BLaER1 treated with 17β-estradiol and CSF1 and Interleukin-3, amounts not matched to agents 10 nM and 100 nM (cell line): Measurements from ENCODE around the gene KLF7.
A peak's percentile ranks its signal among the peaks of the same experiment; 100 is the strongest.

Experiments
- H3K27ac ChIP-seq, 11 experiments: shearing (Covaris generic); formaldehyde crosslinking; 2 replicates each; pipeline ENCODE4 v1.8.1; 2022
- H3K27me3 ChIP-seq, 11 experiments: shearing (Covaris generic); formaldehyde crosslinking; 2 replicates each; pipeline ENCODE4 v1.8.1; 2022
- H3K36me3 ChIP-seq, 11 experiments: shearing (Covaris generic); formaldehyde crosslinking; 2 replicates each; pipeline ENCODE4 v1.8.1; 2022
- H3K4me1 ChIP-seq, 10 experiments: shearing (Covaris generic); formaldehyde crosslinking; 2 replicates each; pipeline ENCODE4 v1.8.1; 2022
- H3K4me2 ChIP-seq, 11 experiments: shearing (Covaris generic); formaldehyde crosslinking; 2 replicates each; pipeline ENCODE4 v1.8.1; 2022
- H3K4me3 ChIP-seq, 10 experiments: shearing (Covaris generic); formaldehyde crosslinking; 2 replicates each; pipeline ENCODE4 v1.8.1; 2022
- H3K9ac ChIP-seq, 11 experiments: shearing (Covaris generic); formaldehyde crosslinking; 2 replicates each; pipeline ENCODE4 v1.8.1; 2022
- H3K9me3 ChIP-seq, 11 experiments: shearing (Covaris generic); formaldehyde crosslinking; replicated peaks in 1 of 11; 2 replicates each; pipeline ENCODE4 v1.8.1; 2022
- H4K20me1 ChIP-seq, 11 experiments: shearing (Covaris generic); formaldehyde crosslinking; 2 replicates each; pipeline ENCODE4 v1.8.1; 2022
- Cebpa-rat ChIP-seq, 11 experiments: shearing (Covaris generic); IDR thresholded peaks; 2 replicates each; pipeline ENCODE4 v1.8.1; 2022

The KLF7 gene

DNA sequence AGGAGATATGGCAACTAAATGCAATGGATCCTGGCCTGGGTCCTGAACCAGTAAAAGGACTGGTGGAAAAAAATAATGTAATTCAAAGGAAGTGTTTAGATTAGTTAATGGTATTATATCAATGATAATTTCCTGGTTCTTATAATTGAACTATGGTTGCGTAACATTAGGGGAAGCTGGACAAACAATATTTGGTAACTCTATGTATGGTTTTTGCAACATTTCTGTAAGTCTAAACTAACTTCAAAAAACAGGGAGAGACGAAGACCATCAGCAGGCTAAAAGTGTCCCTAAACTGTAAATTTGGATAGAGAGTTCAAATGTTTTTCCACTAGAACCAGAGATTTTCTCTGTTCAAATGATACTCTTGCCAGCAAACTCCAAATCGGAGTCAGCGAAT lies 36.9 kb downstream of the KLF7 start:
- H3K4me2 ChIP-seq = peak overlapping the region in 2 of 11 experiments; percentile 7 to 20; a peak in 1 of 22 replicates
- H3K4me3 ChIP-seq = no peak overlapping the region
- no peaks in the 10 kb centered on the region for H4K20me1 ChIP-seq
- no peak overlapping the region for H3K27ac ChIP-seq
- H3K9ac ChIP-seq = no peak overlapping the region
- peaks cover 0 to 11% (median 0%) of the 10 kb centered on the region in 10 experiments; a peak in 3 of 20 replicates for H3K4me1 ChIP-seq
- no peaks in the 10 kb centered on the region for H3K36me3 ChIP-seq
- no peaks in the 10 kb centered on the region for H3K27me3 ChIP-seq
- peak in 4 of 11 experiments; percentile 18 to 69 (median 38); a peak in 4 of 22 replicates for TF ChIP-seq Cebpa-rat (IDR thresholded peaks at IDR 0.05)
- peaks cover 0 to 10% (median 0%) of the 10 kb centered on the region in 11 experiments; a peak in 2 of 22 replicates for H3K9me3 ChIP-seq

DNA sequence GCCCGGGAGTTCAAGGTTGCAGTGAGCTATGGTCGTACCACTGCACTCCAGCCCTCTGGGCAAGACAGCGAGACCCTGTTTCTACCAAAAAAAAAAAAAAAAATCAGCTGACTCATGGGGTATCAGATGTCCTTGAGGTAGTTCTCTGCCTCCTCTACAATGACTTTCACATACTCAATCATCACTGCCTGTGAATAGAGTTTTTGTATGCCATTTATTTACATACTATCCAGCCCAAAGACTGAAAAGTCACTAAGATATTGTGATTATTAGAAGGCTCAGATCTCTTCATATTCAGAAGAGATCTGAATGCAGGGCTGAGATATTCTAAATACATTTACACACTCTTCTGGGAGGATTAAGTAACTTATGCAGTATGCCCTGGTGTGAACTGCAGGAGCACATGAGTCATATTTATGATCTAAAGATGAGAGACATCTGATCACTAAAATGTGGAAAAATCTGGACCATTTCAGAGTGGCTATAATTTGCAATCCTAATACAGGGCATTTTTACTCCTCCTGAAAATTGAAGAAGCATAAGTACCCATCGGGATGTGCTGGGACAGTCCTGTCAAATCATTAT lies 38.9 kb downstream of the KLF7 start:
- no peak overlapping the region for H3K4me2 ChIP-seq
- no peak for TF ChIP-seq Cebpa-rat (IDR thresholded peaks at IDR 0.05)

DNA sequence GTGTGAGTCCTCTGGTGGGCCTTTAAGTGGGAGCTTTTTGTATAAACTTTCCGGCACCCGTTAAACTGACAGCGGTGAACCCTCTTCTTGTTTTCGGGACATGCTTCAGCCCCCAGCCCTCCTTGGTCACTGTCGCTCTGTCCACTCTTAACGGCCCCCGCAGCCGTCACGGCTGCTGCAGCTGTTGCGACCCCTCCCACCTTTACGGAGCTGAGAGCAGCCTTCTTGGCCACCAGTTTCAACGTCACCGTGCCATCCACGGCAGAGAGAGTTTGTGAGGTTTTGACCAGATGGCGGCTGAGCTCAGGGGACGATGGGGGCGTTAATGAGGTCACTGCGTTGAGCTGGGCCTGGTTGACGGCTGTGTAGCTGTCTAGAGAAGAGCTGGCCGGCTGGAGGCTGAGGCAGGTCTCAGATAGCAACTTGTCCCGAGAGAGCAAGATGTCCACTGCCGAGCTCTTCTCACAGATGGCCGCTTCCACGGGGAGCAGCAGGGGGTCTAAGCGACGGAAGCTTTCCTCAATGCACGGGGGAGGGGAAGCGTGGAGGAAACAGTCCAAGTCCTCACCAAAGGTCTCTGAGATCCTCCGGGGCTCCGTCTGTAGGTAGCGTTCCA lies 41.9 kb downstream of the KLF7 start:
- H3K4me1 ChIP-seq = peaks cover 4 to 12% (median 9%) of the 10 kb centered on the region in 10 experiments; a peak in 16 of 20 replicates
- H3K27me3 ChIP-seq = no peaks in the 10 kb centered on the region
- no peak overlapping the region for H3K27ac ChIP-seq
- H4K20me1 ChIP-seq = no peaks in the 10 kb centered on the region
- no peak overlapping the region for H3K9ac ChIP-seq
- no peak overlapping the region for H3K4me2 ChIP-seq
- peaks cover 0 to 6% (median 0%) of the 10 kb centered on the region in 11 experiments; a peak in 1 of 22 replicates for H3K9me3 ChIP-seq
- no peak overlapping the region for H3K4me3 ChIP-seq
- no peak for TF ChIP-seq Cebpa-rat (IDR thresholded peaks at IDR 0.05)
- H3K36me3 ChIP-seq = no peaks in the 10 kb centered on the region; a peak in 1 of 22 replicates

More for the DNA sequence above, 38.9 kb downstream of the KLF7 start:
- no peak overlapping the region for H3K4me3 ChIP-seq
- no peaks in the 10 kb centered on the region for H4K20me1 ChIP-seq
- H3K27ac ChIP-seq = no peak overlapping the region
- no peaks in the 10 kb centered on the region; a peak in 1 of 22 replicates for H3K36me3 ChIP-seq
- no peak overlapping the region for H3K9ac ChIP-seq
- H3K27me3 ChIP-seq = no peaks in the 10 kb centered on the region
- peaks cover 6 to 18% (median 8%) of the 10 kb centered on the region in 10 experiments; a peak in 16 of 20 replicates for H3K4me1 ChIP-seq
- H3K9me3 ChIP-seq = peaks cover 0 to 10% (median 0%) of the 10 kb centered on the region in 11 experiments; a peak in 2 of 22 replicates

DNA sequence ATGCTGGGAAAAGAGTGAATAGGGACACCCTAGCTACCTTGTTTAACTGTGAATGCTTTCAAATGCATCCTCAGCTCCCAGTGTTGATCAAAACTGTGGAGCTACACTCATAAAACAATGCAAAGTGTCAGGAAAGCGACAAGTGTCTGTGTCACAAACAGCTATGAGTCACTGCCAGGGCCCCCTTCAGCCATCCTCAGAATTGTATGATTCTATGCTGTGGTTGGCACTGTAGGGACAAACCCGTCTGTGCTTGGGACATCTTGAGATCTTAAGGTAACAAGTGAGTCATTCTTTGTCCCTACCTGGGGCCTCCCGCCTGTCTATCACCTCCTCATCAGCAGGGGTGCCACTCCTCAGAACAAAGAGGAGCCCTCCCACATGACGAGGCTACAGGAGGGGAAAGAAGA lies 42.4 kb downstream of the KLF7 start:
- Histone ChIP-seq H4K20me1 (no peaks in the 10 kb centered on the region), H3K4me2 (no peak overlapping the region), H3K4me1 (peaks cover 0 to 12% (median 9%) of the 10 kb centered on the region in 10 experiments; a peak in 15 of 20 replicates)

DNA sequence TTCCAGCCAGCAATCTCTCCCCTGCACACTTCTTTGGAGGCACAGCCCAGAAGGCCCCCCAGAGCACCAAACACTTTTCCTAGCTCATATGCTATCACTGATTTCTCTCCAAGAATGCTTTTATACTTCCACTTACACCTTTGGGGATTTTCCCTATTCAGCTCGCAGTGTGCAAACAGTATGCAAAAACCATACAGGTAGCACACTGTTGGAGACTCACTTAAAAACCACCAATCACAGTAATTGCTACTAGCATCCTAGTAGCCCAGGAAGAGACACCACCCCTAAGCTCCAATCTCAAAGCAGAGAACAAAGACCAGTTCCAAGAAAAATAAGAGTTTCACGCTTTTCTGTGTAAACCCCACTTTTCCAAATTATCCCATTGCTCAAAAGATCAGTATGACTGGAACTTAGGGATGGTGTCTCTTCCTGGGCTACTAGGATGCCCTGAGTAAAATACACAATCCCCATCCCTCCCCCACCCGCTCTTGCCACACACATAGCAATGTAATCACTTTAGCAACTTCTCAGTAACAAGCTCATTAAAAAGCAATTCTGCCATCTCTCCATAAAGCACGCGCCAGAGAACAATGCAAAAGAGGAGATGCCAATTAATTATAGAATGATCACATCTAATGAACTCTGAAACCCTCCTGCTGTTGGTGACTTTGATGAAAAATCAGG lies 43.0 kb downstream of the KLF7 start:
- H3K4me1 ChIP-seq = peaks cover 0 to 12% (median 9%) of the 10 kb centered on the region in 10 experiments; a peak in 15 of 20 replicates
- H4K20me1 ChIP-seq = no peaks in the 10 kb centered on the region
- no peaks in the 10 kb centered on the region; a peak in 1 of 22 replicates for H3K36me3 ChIP-seq
- H3K9ac ChIP-seq = no peak overlapping the region
- no peak overlapping the region for H3K4me3 ChIP-seq
- H3K9me3 ChIP-seq = no peaks in the 10 kb centered on the region; a peak in 1 of 22 replicates
- no peaks in the 10 kb centered on the region for H3K27me3 ChIP-seq
- H3K4me2 ChIP-seq = peak overlapping the region in 8 of 11 experiments; percentile 29 to 60 (median 48); a peak in 8 of 22 replicates
- no peak for TF ChIP-seq Cebpa-rat (IDR thresholded peaks at IDR 0.05)
- no peak overlapping the region for H3K27ac ChIP-seq

More for the DNA sequence above, 42.4 kb downstream of the KLF7 start:
- Histone ChIP-seq H3K27ac (no peak overlapping the region), H3K9ac (no peak overlapping the region), H3K9me3 (peaks cover 0 to under 1% (median 0%) of the 10 kb centered on the region in 11 experiments; a peak in 1 of 22 replicates), H3K27me3 (no peaks in the 10 kb centered on the region), H3K36me3 (no peaks in the 10 kb centered on the region; a peak in 1 of 22 replicates), H3K4me3 (no peak overlapping the region)
- no peak for TF ChIP-seq Cebpa-rat (IDR thresholded peaks at IDR 0.05)

DNA sequence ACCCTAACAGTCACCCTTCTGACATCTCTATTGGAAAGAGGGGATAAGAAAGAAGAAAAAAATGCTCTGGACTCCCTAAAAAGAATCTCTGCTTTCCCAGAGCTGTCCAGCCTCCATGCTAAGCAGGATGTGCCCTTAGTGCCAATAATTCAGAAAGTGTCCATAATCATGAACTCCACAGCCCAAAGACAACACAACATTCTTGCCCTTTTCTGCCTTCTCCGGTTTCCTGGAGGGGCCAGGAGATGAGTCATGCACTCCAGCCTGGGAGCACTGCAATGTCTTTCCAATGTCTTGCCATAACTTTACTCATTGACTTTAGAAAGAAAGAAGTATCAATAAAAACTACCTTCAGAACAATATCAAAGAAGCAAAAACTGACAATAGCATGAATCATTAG lies 44.0 kb downstream of the KLF7 start:
- H3K27ac ChIP-seq = no peak overlapping the region
- H3K4me1 ChIP-seq = peaks cover 0 to 12% (median 9%) of the 10 kb centered on the region in 10 experiments; a peak in 15 of 20 replicates
- no peak overlapping the region for H3K4me3 ChIP-seq
- no peaks in the 10 kb centered on the region; a peak in 1 of 22 replicates for H3K36me3 ChIP-seq
- no peak overlapping the region for H3K9ac ChIP-seq
- H3K4me2 ChIP-seq = peak overlapping the region in 9 of 11 experiments; percentile 24 to 60 (median 47); a peak in 15 of 22 replicates
- H3K9me3 ChIP-seq = no peaks in the 10 kb centered on the region
- TF ChIP-seq Cebpa-rat (IDR thresholded peaks at IDR 0.05) = no peak
- no peaks in the 10 kb centered on the region for H4K20me1 ChIP-seq
- H3K27me3 ChIP-seq = no peaks in the 10 kb centered on the region

DNA sequence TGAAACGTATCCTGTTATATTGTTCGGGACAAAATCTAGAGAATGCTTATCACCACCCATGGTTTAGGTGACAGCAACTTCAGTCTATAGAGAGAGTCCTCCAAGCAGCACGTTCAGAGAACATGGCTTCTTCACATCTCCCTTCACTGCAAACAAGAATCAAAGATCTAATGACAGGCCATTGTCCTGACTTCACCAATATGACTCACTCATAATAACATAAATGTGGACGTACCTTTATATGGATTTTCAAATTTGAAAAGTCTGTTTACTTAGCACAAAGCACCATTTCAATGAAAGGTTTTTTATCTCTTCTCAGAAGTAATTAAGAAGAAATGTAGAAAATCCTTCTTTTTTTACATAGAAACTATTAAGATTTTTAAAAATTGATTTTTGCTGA lies 46.7 kb downstream of the KLF7 start:
- peaks cover 0 to 12% (median 9%) of the 10 kb centered on the region in 10 experiments; a peak in 15 of 20 replicates for H3K4me1 ChIP-seq
- no peaks in the 10 kb centered on the region for H4K20me1 ChIP-seq
- H3K9ac ChIP-seq = no peak overlapping the region
- no peak overlapping the region for H3K4me2 ChIP-seq
- no peaks in the 10 kb centered on the region for H3K27me3 ChIP-seq
- H3K36me3 ChIP-seq = no peaks in the 10 kb centered on the region; a peak in 1 of 22 replicates
- H3K4me3 ChIP-seq = no peak overlapping the region
- TF ChIP-seq Cebpa-rat (IDR thresholded peaks at IDR 0.05) = no peak
- no peak overlapping the region for H3K27ac ChIP-seq
- H3K9me3 ChIP-seq = no peaks in the 10 kb centered on the region

DNA sequence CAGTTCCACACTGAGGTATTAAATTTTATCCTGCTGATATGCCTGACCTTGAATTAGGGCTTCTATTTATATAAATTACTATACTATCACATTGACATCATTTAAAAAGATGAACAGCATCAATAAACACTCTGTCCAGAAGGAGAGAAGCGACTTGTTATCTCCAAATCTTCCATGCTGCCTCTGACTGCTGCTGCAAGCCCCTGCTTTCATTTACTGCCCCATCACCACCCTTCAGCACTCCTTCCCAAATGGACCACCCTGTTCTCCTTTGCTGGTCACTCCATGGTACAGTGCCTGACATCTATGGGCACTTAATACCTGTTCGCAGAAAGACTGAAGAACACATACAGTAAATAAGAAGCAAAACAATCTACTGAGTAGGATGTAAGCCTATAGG lies 48.1 kb downstream of the KLF7 start:
- no peaks in the 10 kb centered on the region for H3K9me3 ChIP-seq
- H3K4me1 ChIP-seq = peaks cover 0 to 12% (median 10%) of the 10 kb centered on the region in 10 experiments; a peak in 15 of 20 replicates
- no peak overlapping the region for H3K4me2 ChIP-seq
- TF ChIP-seq Cebpa-rat (IDR thresholded peaks at IDR 0.05) = no peak
- no peak overlapping the region for H3K4me3 ChIP-seq
- H4K20me1 ChIP-seq = no peaks in the 10 kb centered on the region
- H3K36me3 ChIP-seq = no peaks in the 10 kb centered on the region
- no peak overlapping the region for H3K9ac ChIP-seq
- H3K27ac ChIP-seq = no peak overlapping the region
- no peaks in the 10 kb centered on the region for H3K27me3 ChIP-seq
